ENCODE measurements around the gene VOPP1.

Gene VOPP1

GRCh38 chr7:55570218-55570873, 2.0 kb downstream of the VOPP1 start:
- DNase-seq (ENCODE audit: low read depth), result peak; percentile 80
- no peak for TF ChIP-seq CTCF (IDR thresholded peaks at IDR 0.05; ENCODE audit: insufficient read depth, low read depth, low read length, missing control alignments)
- peak overlapping the region; percentile 95 for H3K4me3 ChIP-seq (ENCODE audit: low read depth, low read length)

- H3K4me3 ChIP-seq (ENCODE audit: low read depth, low read length), result peak overlapping the region; percentile 95
- no peak for TF ChIP-seq CTCF (IDR thresholded peaks at IDR 0.05; ENCODE audit: insufficient read depth, low read depth, low read length, missing control alignments)
- peak; percentile 78 for DNase-seq (ENCODE audit: low read depth)
These were observed 2.5 kb downstream of the VOPP1 start for GRCh38 chr7:55569797-55570196.

GRCh38 chr7:55569269-55569663, 3.0 kb downstream of the VOPP1 start:
- H3K4me3 ChIP-seq (ENCODE audit: low read depth, low read length), result peak overlapping the region; percentile 95
- TF ChIP-seq CTCF (IDR thresholded peaks at IDR 0.05; ENCODE audit: insufficient read depth, low read depth, low read length, missing control alignments), result no peak
- peak; percentile 52 for DNase-seq (ENCODE audit: low read depth)

DNA sequence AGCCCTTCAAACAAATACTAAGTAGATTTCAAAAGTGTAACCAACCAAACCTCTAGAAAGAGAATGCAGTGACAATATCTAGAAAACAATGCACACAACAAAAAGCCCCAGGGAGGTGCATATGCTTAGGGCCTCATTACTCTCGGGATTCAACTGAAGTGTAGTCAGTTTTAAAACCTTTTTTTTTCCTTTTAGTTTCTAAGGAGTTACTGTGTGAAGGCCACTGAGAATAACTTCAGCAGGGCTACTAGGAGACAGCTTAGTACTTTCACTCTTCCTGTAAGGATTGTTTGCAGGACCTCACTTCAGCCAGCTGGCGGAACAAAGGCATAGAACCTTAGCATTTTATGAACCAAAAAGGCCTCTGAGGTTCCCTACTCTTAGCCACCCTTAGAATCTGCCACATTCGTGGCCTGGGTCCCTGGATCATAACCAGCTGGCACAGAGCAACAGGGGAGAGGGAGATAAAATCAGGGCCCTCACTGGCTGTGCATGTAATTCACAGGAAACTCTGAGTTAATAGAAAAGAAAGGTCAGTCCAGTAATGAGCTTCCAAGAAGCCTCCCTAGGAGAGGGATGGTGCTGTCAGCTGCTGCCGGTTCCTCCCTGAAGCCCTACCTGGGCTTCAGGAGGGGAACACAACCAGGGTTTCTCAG, 3.6 kb downstream of the VOPP1 start:
- no peak for TF ChIP-seq CTCF (IDR thresholded peaks at IDR 0.05; ENCODE audit: insufficient read depth, low read depth, low read length, missing control alignments)
- peak; percentile 52 for DNase-seq (ENCODE audit: low read depth)
- peak overlapping the region; percentile 95 for H3K4me3 ChIP-seq (ENCODE audit: low read depth, low read length)

DNA sequence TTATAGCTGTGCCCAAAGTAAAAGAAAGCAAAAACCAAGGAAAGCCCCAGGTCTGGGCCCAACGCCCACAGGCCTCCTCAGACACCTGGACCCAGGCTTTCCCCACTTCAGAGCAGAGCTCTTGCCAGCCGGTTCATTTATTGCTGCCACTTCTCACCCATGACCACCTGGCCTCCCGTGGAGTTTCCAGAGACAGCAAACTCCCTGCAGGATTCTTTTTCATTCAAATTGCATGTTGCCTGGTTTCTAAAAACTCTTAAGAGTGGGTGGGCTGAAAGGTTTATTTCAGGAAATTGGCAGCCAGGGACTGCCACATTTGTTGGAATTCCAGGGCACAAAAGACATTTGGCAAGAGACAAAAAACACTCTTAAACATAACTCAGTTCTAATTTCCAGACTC, 4.7 kb downstream of the VOPP1 start:
- no peak for TF ChIP-seq CTCF (IDR thresholded peaks at IDR 0.05; ENCODE audit: insufficient read depth, low read depth, low read length, missing control alignments)
- peak; percentile 68 for DNase-seq (ENCODE audit: low read depth)
- H3K4me3 ChIP-seq (ENCODE audit: low read depth, low read length), result peak overlapping the region; percentile 46

GRCh38 chr7:55565681-55566080, 6.6 kb downstream of the VOPP1 start:
- peak overlapping the region; percentile 35 for H3K4me3 ChIP-seq (ENCODE audit: low read depth, low read length)
- TF ChIP-seq CTCF (IDR thresholded peaks at IDR 0.05; ENCODE audit: insufficient read depth, low read depth, low read length, missing control alignments), result no peak
- no peak for DNase-seq (ENCODE audit: low read depth)
